ENCODE measurements around the gene LOXL1.
A peak's percentile ranks its signal among the peaks of the same experiment; 100 is the strongest.

Gene LOXL1

DNA sequence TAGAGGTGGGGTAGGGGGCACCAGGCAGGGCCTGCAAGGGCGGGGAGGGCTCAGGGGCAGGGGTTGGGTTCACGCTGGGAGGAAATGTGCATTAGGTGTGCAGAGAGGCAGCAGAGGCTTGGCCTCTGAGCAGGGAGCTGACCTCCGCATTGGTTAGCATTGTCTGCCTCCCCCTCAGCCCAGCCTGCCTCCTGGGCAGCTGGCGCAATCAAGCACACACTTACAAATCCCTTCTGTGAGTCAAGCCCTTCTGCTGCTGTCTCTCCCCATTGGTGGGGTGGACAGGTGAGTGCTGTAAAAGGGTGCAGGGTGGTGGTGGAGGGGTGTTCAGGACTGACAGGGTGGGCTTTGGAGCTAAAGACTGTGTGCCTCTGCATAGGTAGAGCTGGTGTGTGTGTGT, 9.3 kb downstream of the LOXL1 start:
- no peak overlapping the region for H3K4ac ChIP-seq (ENCODE audit: low read depth in 1 of 2, low read length in 2 of 2)
- H2BK120ac ChIP-seq (ENCODE audit: low read depth, low read length), result no peak overlapping the region
- H3K9ac ChIP-seq (ENCODE audit: low read length), result no peak overlapping the region
- no peak overlapping the region for H3K4me3 ChIP-seq (ENCODE audit: insufficient read depth in 1 of 2, low read depth in 1 of 2, low read length in 2 of 2)
- no peak overlapping the region for H3K23ac ChIP-seq (ENCODE audit: low read length in 2 of 2)
- peak overlapping the region; percentile 21 to 59 for H2BK12ac ChIP-seq (ENCODE audit: low read length in 2 of 2)
- no peak overlapping the region for H3K4me2 ChIP-seq (ENCODE audit: low read length, poor library complexity, severe bottlenecking)
- DNase-seq, result peak; percentile 43
- H2BK5ac ChIP-seq (ENCODE audit: low read depth, low read length, poor library complexity, severe bottlenecking), result no peak overlapping the region
- peak overlapping the region; percentile 8 for H2AK5ac ChIP-seq (ENCODE audit: low read length, severe bottlenecking)
- peak overlapping the region in 1 of 2 experiments; percentile 75 for H3K18ac ChIP-seq (ENCODE audit: low read depth in 1 of 2, low read length in 2 of 2)
- H3K36me3 ChIP-seq (ENCODE audit: control insufficient read depth in 1 of 2, insufficient read depth in 2 of 2, low read depth in 1 of 2, low read length in 2 of 2), result peaks cover 44 to 57% of the 10 kb centered on the region in 2 experiments
- H2AFZ ChIP-seq (ENCODE audit: low read depth, low read length), result no peak overlapping the region
- 100% methylated on average over 3 of the region's 4 CpGs for WGBS
- peak overlapping the region; percentile 44 for H2BK15ac ChIP-seq (ENCODE audit: low read depth, poor library complexity, severe bottlenecking)
- no peaks in the 10 kb centered on the region for H3K9me3 ChIP-seq (ENCODE audit: control insufficient read depth, low read length)
- H3K79me1 ChIP-seq (replicated peaks; ENCODE audit: low read length, poor library complexity, severe bottlenecking), result peaks cover 18% of the 10 kb centered on the region
- H4K91ac ChIP-seq (ENCODE audit: low read length), result peak overlapping the region; percentile 81
- peak overlapping the region; percentile 47 for H4K8ac ChIP-seq (ENCODE audit: low read length)
- H3K27me3 ChIP-seq (ENCODE audit: control insufficient read depth in 1 of 2, insufficient read depth in 1 of 2, low read length in 2 of 2), result no peaks in the 10 kb centered on the region
- H3K4me1 ChIP-seq (ENCODE audit: control insufficient read depth, insufficient read depth, low read depth, low read length), result peaks cover 74% of the 10 kb centered on the region
- H3K14ac ChIP-seq (ENCODE audit: low read length in 2 of 2), result peak overlapping the region in 1 of 2 experiments; percentile 71
- peak overlapping the region; percentile 85 for H3K27ac ChIP-seq (ENCODE audit: low read length, poor library complexity, severe bottlenecking)

DNA sequence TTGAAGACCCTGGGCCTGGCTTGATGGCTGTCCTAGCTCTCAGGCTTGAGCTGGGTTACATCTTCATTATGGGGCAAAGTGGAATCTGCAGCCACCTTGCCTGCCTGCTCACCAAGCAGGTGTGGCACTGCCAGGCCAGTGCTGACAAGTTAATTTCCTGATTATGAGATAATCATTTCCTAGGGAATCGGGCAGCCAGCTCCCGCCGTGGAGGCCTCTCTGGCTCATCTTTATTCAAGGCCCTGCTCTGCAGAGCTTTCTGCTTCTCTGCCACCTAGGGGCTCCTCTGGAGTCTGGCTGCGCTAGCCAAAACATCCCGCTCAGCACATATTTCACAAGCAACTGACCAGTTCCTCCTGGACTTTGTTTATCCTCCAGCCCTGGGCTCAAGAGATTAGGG, 9.9 kb downstream of the LOXL1 start:
- DNase-seq, result peak; percentile 72
- 23% methylated on average over 5 of the region's 5 CpGs for WGBS
- peak overlapping the region; percentile 85 for H3K27ac ChIP-seq (ENCODE audit: low read length, poor library complexity, severe bottlenecking)
- peak overlapping the region; percentile 60 to 75 for H3K18ac ChIP-seq (ENCODE audit: low read depth in 1 of 2, low read length in 2 of 2)
- peaks cover 44 to 52% of the 10 kb centered on the region in 2 experiments for H3K36me3 ChIP-seq (ENCODE audit: control insufficient read depth in 1 of 2, insufficient read depth in 2 of 2, low read depth in 1 of 2, low read length in 2 of 2)
- no peaks in the 10 kb centered on the region for H3K27me3 ChIP-seq (ENCODE audit: control insufficient read depth in 1 of 2, insufficient read depth in 1 of 2, low read length in 2 of 2)
- no peak overlapping the region for H3K4me3 ChIP-seq (ENCODE audit: insufficient read depth in 1 of 2, low read depth in 1 of 2, low read length in 2 of 2)
- H4K8ac ChIP-seq (ENCODE audit: low read length), result peak overlapping the region; percentile 62
- H2BK15ac ChIP-seq (ENCODE audit: low read depth, poor library complexity, severe bottlenecking), result no peak overlapping the region
- peak overlapping the region; percentile 45 to 59 for H2BK12ac ChIP-seq (ENCODE audit: low read length in 2 of 2)
- peak overlapping the region in 1 of 2 experiments; percentile 41 for H3K14ac ChIP-seq (ENCODE audit: low read length in 2 of 2)
- peak overlapping the region; percentile 58 for H2BK5ac ChIP-seq (ENCODE audit: low read depth, low read length, poor library complexity, severe bottlenecking)
- H3K23ac ChIP-seq (ENCODE audit: low read length in 2 of 2), result no peak overlapping the region
- H2AFZ ChIP-seq (ENCODE audit: low read depth, low read length), result no peak overlapping the region
- no peaks in the 10 kb centered on the region for H3K9me3 ChIP-seq (ENCODE audit: control insufficient read depth, low read length)
- H3K4ac ChIP-seq (ENCODE audit: low read depth in 1 of 2, low read length in 2 of 2), result peak overlapping the region; percentile 26 to 32
- peaks cover 74% of the 10 kb centered on the region for H3K4me1 ChIP-seq (ENCODE audit: control insufficient read depth, insufficient read depth, low read depth, low read length)
- H3K9ac ChIP-seq (ENCODE audit: low read length), result peak overlapping the region; percentile 11
- H2BK120ac ChIP-seq (ENCODE audit: low read depth, low read length), result peak overlapping the region; percentile 5
- peak overlapping the region; percentile 13 for H3K4me2 ChIP-seq (ENCODE audit: low read length, poor library complexity, severe bottlenecking)
- peaks cover 21% of the 10 kb centered on the region for H3K79me1 ChIP-seq (replicated peaks; ENCODE audit: low read length, poor library complexity, severe bottlenecking)
- H2AK5ac ChIP-seq (ENCODE audit: low read length, severe bottlenecking), result peak overlapping the region; percentile 53
- H4K91ac ChIP-seq (ENCODE audit: low read length), result no peak overlapping the region

DNA sequence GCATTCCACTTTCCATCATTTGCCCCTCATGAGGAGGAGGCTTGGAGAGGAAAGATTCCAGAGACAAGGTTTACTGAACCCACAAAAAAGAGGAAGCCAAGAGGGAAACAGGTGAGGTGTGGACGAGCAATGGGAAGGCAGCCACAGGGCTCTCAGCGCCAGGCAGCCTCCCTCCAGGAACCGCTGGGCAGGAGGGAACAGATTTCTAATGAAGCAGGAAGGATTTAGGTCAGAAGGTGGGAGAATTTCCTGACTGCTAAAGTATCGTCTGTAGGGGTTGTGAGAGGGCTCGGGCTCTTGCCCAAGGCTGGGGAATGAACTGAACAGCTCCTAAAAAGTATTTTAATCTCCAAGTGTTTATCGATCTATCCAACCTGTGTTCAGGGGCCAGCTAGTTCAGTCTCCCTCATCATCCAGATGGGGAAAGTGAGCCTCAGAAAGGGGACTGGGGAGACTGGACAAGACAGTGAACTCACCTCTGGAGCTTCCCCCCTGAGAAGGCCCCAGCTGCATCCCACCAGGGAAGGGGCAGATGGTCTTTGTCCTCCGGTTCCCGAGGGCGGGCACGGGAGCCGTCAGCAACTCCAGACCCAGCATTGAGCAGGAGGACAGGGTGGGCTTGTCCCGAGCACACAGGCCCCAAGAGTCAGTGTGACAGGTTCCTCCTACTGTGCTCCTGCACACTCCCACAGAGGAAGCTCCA, 10.5 kb downstream of the LOXL1 start:
- H3K4me2 ChIP-seq (ENCODE audit: low read length, poor library complexity, severe bottlenecking), result peak overlapping the region; percentile 13
- H3K18ac ChIP-seq (ENCODE audit: low read depth in 1 of 2, low read length in 2 of 2), result peak overlapping the region in 1 of 2 experiments; percentile 41
- H2BK15ac ChIP-seq (ENCODE audit: low read depth, poor library complexity, severe bottlenecking), result no peak overlapping the region
- H3K14ac ChIP-seq (ENCODE audit: low read length in 2 of 2), result no peak overlapping the region
- peaks cover 21% of the 10 kb centered on the region for H3K79me1 ChIP-seq (replicated peaks; ENCODE audit: low read length, poor library complexity, severe bottlenecking)
- 69% methylated on average over 11 of the region's 12 CpGs for WGBS
- H3K36me3 ChIP-seq (ENCODE audit: control insufficient read depth in 1 of 2, insufficient read depth in 2 of 2, low read depth in 1 of 2, low read length in 2 of 2), result peaks cover 39 to 47% of the 10 kb centered on the region in 2 experiments
- H2AFZ ChIP-seq (ENCODE audit: low read depth, low read length), result no peak overlapping the region
- H4K91ac ChIP-seq (ENCODE audit: low read length), result no peak overlapping the region
- H2BK5ac ChIP-seq (ENCODE audit: low read depth, low read length, poor library complexity, severe bottlenecking), result peak overlapping the region; percentile 58
- peak overlapping the region in 1 of 2 experiments; percentile 40 for H2BK12ac ChIP-seq (ENCODE audit: low read length in 2 of 2)
- peak overlapping the region in 1 of 2 experiments; percentile 84 for H3K4ac ChIP-seq (ENCODE audit: low read depth in 1 of 2, low read length in 2 of 2)
- H3K9ac ChIP-seq (ENCODE audit: low read length), result peak overlapping the region; percentile 11
- no peaks in the 10 kb centered on the region for H3K9me3 ChIP-seq (ENCODE audit: control insufficient read depth, low read length)
- no peaks in the 10 kb centered on the region for H3K27me3 ChIP-seq (ENCODE audit: control insufficient read depth in 1 of 2, insufficient read depth in 1 of 2, low read length in 2 of 2)
- H3K27ac ChIP-seq (ENCODE audit: low read length, poor library complexity, severe bottlenecking), result peak overlapping the region; percentile 85
- DNase-seq, result no peak
- H2AK5ac ChIP-seq (ENCODE audit: low read length, severe bottlenecking), result peak overlapping the region; percentile 1
- H4K8ac ChIP-seq (ENCODE audit: low read length), result no peak overlapping the region
- H3K4me3 ChIP-seq (ENCODE audit: insufficient read depth in 1 of 2, low read depth in 1 of 2, low read length in 2 of 2), result no peak overlapping the region
- peak overlapping the region; percentile 5 for H2BK120ac ChIP-seq (ENCODE audit: low read depth, low read length)
- peaks cover 75% of the 10 kb centered on the region for H3K4me1 ChIP-seq (ENCODE audit: control insufficient read depth, insufficient read depth, low read depth, low read length)
- no peak overlapping the region for H3K23ac ChIP-seq (ENCODE audit: low read length in 2 of 2)

DNA sequence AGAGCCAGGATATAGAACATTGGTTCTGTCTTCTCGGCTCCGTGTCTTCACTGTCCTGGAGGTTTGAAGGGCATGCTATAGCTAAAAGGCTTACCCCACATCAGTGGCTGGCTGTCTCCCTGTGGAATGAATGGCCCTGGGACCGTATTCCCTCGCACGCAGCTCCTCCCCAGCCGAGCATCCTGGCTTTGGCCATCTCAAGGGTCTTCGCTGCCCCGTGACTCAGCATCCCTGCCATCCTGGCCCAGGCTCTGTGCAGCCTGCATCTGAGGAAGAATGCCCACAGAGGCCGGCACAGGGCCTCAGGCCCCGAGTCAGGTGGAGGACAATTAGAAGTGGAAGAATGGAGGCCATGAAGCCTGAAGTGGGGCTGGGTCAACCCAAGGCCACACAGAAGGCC, 11.0 kb downstream of the LOXL1 start:
- Histone ChIP-seq H3K9ac (ENCODE audit: low read length) (no peak overlapping the region), H2BK120ac (ENCODE audit: low read depth, low read length) (no peak overlapping the region), H3K4me1 (ENCODE audit: control insufficient read depth, insufficient read depth, low read depth, low read length) (peaks cover 76% of the 10 kb centered on the region), H3K27ac (ENCODE audit: low read length, poor library complexity, severe bottlenecking) (peak overlapping the region; percentile 85), H3K27me3 (ENCODE audit: control insufficient read depth in 1 of 2, insufficient read depth in 1 of 2, low read length in 2 of 2) (no peaks in the 10 kb centered on the region), H4K91ac (ENCODE audit: low read length) (peak overlapping the region; percentile 35), H3K18ac (ENCODE audit: low read depth in 1 of 2, low read length in 2 of 2) (peak overlapping the region in 1 of 2 experiments; percentile 41), H3K23ac (ENCODE audit: low read length in 2 of 2) (no peak overlapping the region), H3K14ac (ENCODE audit: low read length in 2 of 2) (no peak overlapping the region), H2BK5ac (ENCODE audit: low read depth, low read length, poor library complexity, severe bottlenecking) (no peak overlapping the region), H3K36me3 (ENCODE audit: control insufficient read depth in 1 of 2, insufficient read depth in 2 of 2, low read depth in 1 of 2, low read length in 2 of 2) (peaks cover 34 to 43% of the 10 kb centered on the region in 2 experiments), H3K4ac (ENCODE audit: low read depth in 1 of 2, low read length in 2 of 2) (peak overlapping the region in 1 of 2 experiments; percentile 54), H3K9me3 (ENCODE audit: control insufficient read depth, low read length) (no peaks in the 10 kb centered on the region), H2AK5ac (ENCODE audit: low read length, severe bottlenecking) (peak overlapping the region; percentile 18), H4K8ac (ENCODE audit: low read length) (no peak overlapping the region), H3K4me2 (ENCODE audit: low read length, poor library complexity, severe bottlenecking) (no peak overlapping the region), H2BK15ac (ENCODE audit: low read depth, poor library complexity, severe bottlenecking) (no peak overlapping the region), H2BK12ac (ENCODE audit: low read length in 2 of 2) (peak overlapping the region in 1 of 2 experiments; percentile 48), H2AFZ (ENCODE audit: low read depth, low read length) (no peak overlapping the region), H3K79me1 (replicated peaks; ENCODE audit: low read length, poor library complexity, severe bottlenecking) (peaks cover 21% of the 10 kb centered on the region), H3K4me3 (ENCODE audit: insufficient read depth in 1 of 2, low read depth in 1 of 2, low read length in 2 of 2) (no peak overlapping the region)
- 75% methylated on average over 10 of the region's 10 CpGs for WGBS
- DNase-seq, result no peak

Data from mesenchymal stem cell (in vitro differentiated cells and primary cell).